GM23338 (cell line): Measurements from ENCODE around the gene BCAS3. TPM values are rescaled to one million over a fixed set of nuclear protein-coding genes. Genes with fewer than 3 reads are reported as not detected.

Experiments
- ATAC-seq: fragments of 200-7000 bp; cut with Tn5 transposase; 3 replicates; pipeline ENCODE4 v1.9.1; 2020
- DNase-seq: peaks from one replicate; pipeline ENCODE4 v3.0.0-alpha.2; 2015; ENCODE audit warnings: low spot score
- H2AFZ ChIP-seq: fragments of 200-600 bp; sonication (generic); 2 replicates; pipeline ENCODE4 v1.8.0; 2016; ENCODE audit warnings: antibody characterized with exemption, mild to moderate bottlenecking, moderate library complexity
- H3F3A ChIP-seq: fragments of 200-600 bp; sonication (generic); replicated peaks from 2 replicates; pipeline ENCODE4 v1.8.0; 2017; ENCODE audit warnings: antibody characterized with exemption, mixed run types, low read depth
- H3K27ac ChIP-seq: fragments of 200-600 bp; sonication (generic); 2 replicates; pipeline ENCODE4 v1.6.1; 2016; ENCODE audit warnings: low read depth
- H3K27me3 ChIP-seq: fragments of 200-600 bp; sonication (generic); 2 replicates; pipeline ENCODE4 v1.8.0; 2016; ENCODE audit warnings: mild to moderate bottlenecking, mixed run types, moderate library complexity; ENCODE audit not compliant: insufficient read depth
- H3K36me3 ChIP-seq: fragments of 200-600 bp; sonication (generic); 2 replicates; pipeline ENCODE4 v1.8.0; 2016; ENCODE audit warnings: mild to moderate bottlenecking; ENCODE audit not compliant: insufficient read depth
- H3K4me1 ChIP-seq: fragments of 200-600 bp; sonication (generic); 2 replicates; pipeline ENCODE4 v1.8.0; 2016; ENCODE audit warnings: mild to moderate bottlenecking, moderate library complexity; ENCODE audit not compliant: insufficient read depth
- H3K4me2 ChIP-seq: fragments of 200-600 bp; sonication (generic); 2 replicates; pipeline ENCODE4 v1.7.1; 2017; ENCODE audit warnings: mixed run types
- H3K4me3 ChIP-seq: fragments of 200-600 bp; sonication (generic); 2 replicates; pipeline ENCODE4 v1.6.1; 2016; ENCODE audit warnings: mixed run types
- H3K79me2 ChIP-seq: fragments of 200-600 bp; sonication (generic); replicated peaks from 2 replicates; pipeline ENCODE4 v1.8.0; 2017; ENCODE audit warnings: mild to moderate bottlenecking; ENCODE audit not compliant: insufficient read depth
- H3K9me2 ChIP-seq: fragments of 200-600 bp; sonication (generic); 2 replicates; pipeline ENCODE4 v1.8.0; 2017; ENCODE audit not compliant: insufficient read depth
- H4K20me1 ChIP-seq: fragments of 200-600 bp; sonication (generic); replicated peaks from 2 replicates; pipeline ENCODE4 v1.8.0; 2017; ENCODE audit warnings: mild to moderate bottlenecking; ENCODE audit not compliant: insufficient read depth
- H3K27ac Mint-ChIP-seq: 2 replicates; pipeline ENCODE4 v1.8.0; 2020; ENCODE audit warnings: inconsistent platforms, mild to moderate bottlenecking, moderate library complexity, mixed read lengths
- H3K27me3 Mint-ChIP-seq: 3 replicates; pipeline ENCODE4 v1.8.0; 2022; ENCODE audit warnings: low read depth, mild to moderate bottlenecking, moderate library complexity, mixed read lengths, inconsistent platforms; ENCODE audit not compliant: insufficient read depth, poor library complexity
- H3K36me3 Mint-ChIP-seq: 3 replicates; pipeline ENCODE4 v1.8.0; 2021; ENCODE audit warnings: low read depth, mild to moderate bottlenecking, inconsistent platforms, moderate library complexity, mixed read lengths
- H3K4me1 Mint-ChIP-seq: 3 replicates; pipeline ENCODE4 v1.8.0; 2020; ENCODE audit warnings: mild to moderate bottlenecking, inconsistent platforms, mixed read lengths
- H3K4me3 Mint-ChIP-seq: 3 replicates; pipeline ENCODE4 v1.8.0; 2021; ENCODE audit warnings: moderate library complexity, mild to moderate bottlenecking, inconsistent platforms, mixed read lengths
- H3K9me3 Mint-ChIP-seq: 3 replicates; pipeline ENCODE4 v1.8.0; 2020; ENCODE audit warnings: moderate library complexity, mild to moderate bottlenecking, inconsistent platforms, mixed read lengths
- CREB1 ChIP-seq: fragments of 250-450 bp; sonication (Bioruptor Pico); IDR thresholded peaks from 2 replicates; pipeline ENCODE4 v1.5.0; 2020; ENCODE audit warnings: low read depth, mild to moderate bottlenecking, moderate library complexity
- CTCF ChIP-seq, 2 experiments: fragments of 200-600 bp in 1 of 2; sonication (generic) in 1 of 2; conservative IDR thresholded peaks; 2 replicates each; pipeline versions ENCODE4 v1.5.1 to v1.6.1; 2016 to 2017; ENCODE audit warnings: antibody characterized with exemption in 2 of 2, low read depth in 2 of 2, mild to moderate bottlenecking in 2 of 2, moderate library complexity in 1 of 2
- ETS1 ChIP-seq: IDR thresholded peaks from 2 replicates; pipeline ENCODE4 v1.6.1; 2016; ENCODE audit warnings: antibody characterized with exemption
- EZH2 ChIP-seq: fragments of 200-600 bp; sonication (generic); IDR thresholded peaks from one replicate; pipeline ENCODE4 v1.8.0; 2017; ENCODE audit warnings: antibody characterized with exemption, mild to moderate bottlenecking, low read depth; ENCODE audit not compliant: unreplicated experiment
- EZH2phosphoT487 ChIP-seq: fragments of 200-600 bp; sonication (generic); IDR thresholded peaks from one replicate; pipeline ENCODE4 v1.8.1; 2018; ENCODE audit warnings: antibody characterized with exemption; ENCODE audit not compliant: unreplicated experiment
- JUNB ChIP-seq: IDR thresholded peaks from one replicate; pipeline ENCODE4 v1.6.1; 2016; ENCODE audit warnings: antibody characterized with exemption; ENCODE audit not compliant: unreplicated experiment
- NANOG ChIP-seq: IDR thresholded peaks from 2 replicates; pipeline ENCODE4 v1.6.1; 2016; ENCODE audit warnings: antibody characterized with exemption, borderline replicate concordance
- POLR2AphosphoS5 ChIP-seq: IDR thresholded peaks from 2 replicates; pipeline ENCODE4 v1.6.1; 2016; ENCODE audit warnings: antibody characterized with exemption, low read depth
- STAT1 ChIP-seq: IDR thresholded peaks from one replicate; pipeline ENCODE4 v1.6.1; 2016; ENCODE audit warnings: antibody characterized with exemption; ENCODE audit not compliant: unreplicated experiment
- ZNF114 ChIP-seq: fragments of 250-450 bp; sonication (Bioruptor Pico); IDR thresholded peaks from 2 replicates; pipeline ENCODE4 v1.5.0; 2020; ENCODE audit warnings: mild to moderate bottlenecking, moderate library complexity
- ZNF331 ChIP-seq: fragments of 250-450 bp; sonication (Bioruptor Pico); IDR thresholded peaks from 2 replicates; pipeline ENCODE4 v1.5.0; 2020; ENCODE audit warnings: low read depth, mild to moderate bottlenecking, moderate library complexity
- polyA plus RNA-seq: library from polyadenylated mRNA; unstranded; fragments of >200 nt; fragmentation: Nextera tagmentation; extraction: Ambion mirVana; gene quantifications from 2 replicates; pipeline ENCODE4 v1.2.1, GENCODE V29; 2016
- total RNA-seq: library from RNA; depleted of rRNA; stranded (reverse); fragments of >200 nt; shearing (Covaris generic); gene quantifications from 2 replicates; pipeline ENCODE4 v1.2.3, GENCODE V29; 2014
- TF ChIP-seq, protein P1 (sequence below): fragments of 250-450 bp; sonication (Bioruptor Pico); IDR thresholded peaks from 2 replicates; pipeline ENCODE4 v1.5.0; 2020; ENCODE audit warnings: mild to moderate bottlenecking, moderate library complexity
- TF ChIP-seq, protein P2 (sequence below): IDR thresholded peaks from one replicate; pipeline ENCODE4 v1.6.1; 2018; ENCODE audit warnings: antibody characterized with exemption; ENCODE audit not compliant: unreplicated experiment

BCAS3 gene
- total and polyA plus RNA-seq, 2 experiments from 2014 or later, result 8.2 to 28.0 TPM

GRCh38 chr17:61144137-61144536, 466.5 kb downstream of the BCAS3 start:
- Histone ChIP-seq H3K9me2 (no peaks in the 10 kb centered on the region), H3K36me3 (no peaks in the 10 kb centered on the region), H4K20me1 (no peaks in the 10 kb centered on the region), H3K27ac (no peak overlapping the region), H3K4me2 (no peak overlapping the region), H3K4me1 (no peaks in the 10 kb centered on the region), H3F3A (no peaks in the 10 kb centered on the region), H3K79me2 (no peaks in the 10 kb centered on the region), H3K4me3 (no peak overlapping the region), H3K27me3 (no peaks in the 10 kb centered on the region), H2AFZ (no peak overlapping the region)
- H3K4me1 Mint-ChIP-seq, result peaks cover 9% of the 10 kb centered on the region
- no peak overlapping the region for H3K4me3 Mint-ChIP-seq
- DNase-seq (no peak), ATAC-seq (no peak)
- no peak overlapping the region for H3K27ac Mint-ChIP-seq
- no peaks in the 10 kb centered on the region for H3K36me3 Mint-ChIP-seq
- TF ChIP-seq CREB1, result no peak
- no peak for TF ChIP-seq POLR2AphosphoS5
- no peak for TF ChIP-seq ZNF114 (CRISPR knock-in tag)
- no peak for TF ChIP-seq ZNF331 (CRISPR knock-in tag)
- TF ChIP-seq, protein P1, sequence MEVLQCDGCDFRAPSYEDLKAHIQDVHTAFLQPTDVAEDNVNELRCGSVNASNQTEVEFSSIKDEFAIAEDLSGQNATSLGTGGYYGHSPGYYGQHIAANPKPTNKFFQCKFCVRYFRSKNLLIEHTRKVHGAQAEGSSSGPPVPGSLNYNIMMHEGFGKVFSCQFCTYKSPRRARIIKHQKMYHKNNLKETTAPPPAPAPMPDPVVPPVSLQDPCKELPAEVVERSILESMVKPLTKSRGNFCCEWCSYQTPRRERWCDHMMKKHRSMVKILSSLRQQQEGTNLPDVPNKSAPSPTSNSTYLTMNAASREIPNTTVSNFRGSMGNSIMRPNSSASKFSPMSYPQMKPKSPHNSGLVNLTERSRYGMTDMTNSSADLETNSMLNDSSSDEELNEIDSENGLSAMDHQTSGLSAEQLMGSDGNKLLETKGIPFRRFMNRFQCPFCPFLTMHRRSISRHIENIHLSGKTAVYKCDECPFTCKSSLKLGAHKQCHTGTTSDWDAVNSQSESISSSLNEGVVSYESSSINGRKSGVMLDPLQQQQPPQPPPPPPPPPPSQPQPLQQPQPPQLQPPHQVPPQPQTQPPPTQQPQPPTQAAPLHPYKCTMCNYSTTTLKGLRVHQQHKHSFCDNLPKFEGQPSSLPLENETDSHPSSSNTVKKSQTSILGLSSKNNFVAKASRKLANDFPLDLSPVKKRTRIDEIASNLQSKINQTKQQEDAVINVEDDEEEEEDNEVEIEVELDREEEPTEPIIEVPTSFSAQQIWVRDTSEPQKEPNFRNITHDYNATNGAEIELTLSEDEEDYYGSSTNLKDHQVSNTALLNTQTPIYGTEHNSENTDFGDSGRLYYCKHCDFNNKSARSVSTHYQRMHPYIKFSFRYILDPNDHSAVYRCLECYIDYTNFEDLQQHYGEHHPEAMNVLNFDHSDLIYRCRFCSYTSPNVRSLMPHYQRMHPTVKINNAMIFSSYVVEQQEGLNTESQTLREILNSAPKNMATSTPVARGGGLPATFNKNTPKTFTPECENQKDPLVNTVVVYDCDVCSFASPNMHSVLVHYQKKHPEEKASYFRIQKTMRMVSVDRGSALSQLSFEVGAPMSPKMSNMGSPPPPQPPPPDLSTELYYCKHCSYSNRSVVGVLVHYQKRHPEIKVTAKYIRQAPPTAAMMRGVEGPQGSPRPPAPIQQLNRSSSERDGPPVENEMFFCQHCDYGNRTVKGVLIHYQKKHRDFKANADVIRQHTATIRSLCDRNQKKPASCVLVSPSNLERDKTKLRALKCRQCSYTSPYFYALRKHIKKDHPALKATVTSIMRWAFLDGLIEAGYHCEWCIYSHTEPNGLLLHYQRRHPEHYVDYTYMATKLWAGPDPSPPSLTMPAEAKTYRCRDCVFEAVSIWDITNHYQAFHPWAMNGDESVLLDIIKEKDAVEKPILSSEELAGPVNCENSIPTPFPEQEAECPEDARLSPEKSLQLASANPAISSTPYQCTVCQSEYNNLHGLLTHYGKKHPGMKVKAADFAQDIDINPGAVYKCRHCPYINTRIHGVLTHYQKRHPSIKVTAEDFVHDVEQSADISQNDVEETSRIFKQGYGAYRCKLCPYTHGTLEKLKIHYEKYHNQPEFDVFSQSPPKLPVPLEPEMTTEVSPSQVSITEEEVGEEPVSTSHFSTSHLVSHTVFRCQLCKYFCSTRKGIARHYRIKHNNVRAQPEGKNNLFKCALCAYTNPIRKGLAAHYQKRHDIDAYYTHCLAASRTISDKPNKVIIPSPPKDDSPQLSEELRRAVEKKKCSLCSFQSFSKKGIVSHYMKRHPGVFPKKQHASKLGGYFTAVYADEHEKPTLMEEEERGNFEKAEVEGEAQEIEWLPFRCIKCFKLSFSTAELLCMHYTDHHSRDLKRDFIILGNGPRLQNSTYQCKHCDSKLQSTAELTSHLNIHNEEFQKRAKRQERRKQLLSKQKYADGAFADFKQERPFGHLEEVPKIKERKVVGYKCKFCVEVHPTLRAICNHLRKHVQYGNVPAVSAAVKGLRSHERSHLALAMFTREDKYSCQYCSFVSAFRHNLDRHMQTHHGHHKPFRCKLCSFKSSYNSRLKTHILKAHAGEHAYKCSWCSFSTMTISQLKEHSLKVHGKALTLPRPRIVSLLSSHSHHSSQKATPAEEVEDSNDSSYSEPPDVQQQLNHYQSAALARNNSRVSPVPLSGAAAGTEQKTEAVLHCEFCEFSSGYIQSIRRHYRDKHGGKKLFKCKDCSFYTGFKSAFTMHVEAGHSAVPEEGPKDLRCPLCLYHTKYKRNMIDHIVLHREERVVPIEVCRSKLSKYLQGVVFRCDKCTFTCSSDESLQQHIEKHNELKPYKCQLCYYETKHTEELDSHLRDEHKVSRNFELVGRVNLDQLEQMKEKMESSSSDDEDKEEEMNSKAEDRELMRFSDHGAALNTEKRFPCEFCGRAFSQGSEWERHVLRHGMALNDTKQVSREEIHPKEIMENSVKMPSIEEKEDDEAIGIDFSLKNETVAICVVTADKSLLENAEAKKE (CRISPR knock-in tag), result no peak
- TF ChIP-seq, protein P2, sequence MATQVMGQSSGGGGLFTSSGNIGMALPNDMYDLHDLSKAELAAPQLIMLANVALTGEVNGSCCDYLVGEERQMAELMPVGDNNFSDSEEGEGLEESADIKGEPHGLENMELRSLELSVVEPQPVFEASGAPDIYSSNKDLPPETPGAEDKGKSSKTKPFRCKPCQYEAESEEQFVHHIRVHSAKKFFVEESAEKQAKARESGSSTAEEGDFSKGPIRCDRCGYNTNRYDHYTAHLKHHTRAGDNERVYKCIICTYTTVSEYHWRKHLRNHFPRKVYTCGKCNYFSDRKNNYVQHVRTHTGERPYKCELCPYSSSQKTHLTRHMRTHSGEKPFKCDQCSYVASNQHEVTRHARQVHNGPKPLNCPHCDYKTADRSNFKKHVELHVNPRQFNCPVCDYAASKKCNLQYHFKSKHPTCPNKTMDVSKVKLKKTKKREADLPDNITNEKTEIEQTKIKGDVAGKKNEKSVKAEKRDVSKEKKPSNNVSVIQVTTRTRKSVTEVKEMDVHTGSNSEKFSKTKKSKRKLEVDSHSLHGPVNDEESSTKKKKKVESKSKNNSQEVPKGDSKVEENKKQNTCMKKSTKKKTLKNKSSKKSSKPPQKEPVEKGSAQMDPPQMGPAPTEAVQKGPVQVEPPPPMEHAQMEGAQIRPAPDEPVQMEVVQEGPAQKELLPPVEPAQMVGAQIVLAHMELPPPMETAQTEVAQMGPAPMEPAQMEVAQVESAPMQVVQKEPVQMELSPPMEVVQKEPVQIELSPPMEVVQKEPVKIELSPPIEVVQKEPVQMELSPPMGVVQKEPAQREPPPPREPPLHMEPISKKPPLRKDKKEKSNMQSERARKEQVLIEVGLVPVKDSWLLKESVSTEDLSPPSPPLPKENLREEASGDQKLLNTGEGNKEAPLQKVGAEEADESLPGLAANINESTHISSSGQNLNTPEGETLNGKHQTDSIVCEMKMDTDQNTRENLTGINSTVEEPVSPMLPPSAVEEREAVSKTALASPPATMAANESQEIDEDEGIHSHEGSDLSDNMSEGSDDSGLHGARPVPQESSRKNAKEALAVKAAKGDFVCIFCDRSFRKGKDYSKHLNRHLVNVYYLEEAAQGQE, result no peak
- TF ChIP-seq NANOG, result no peak
- no peak for TF ChIP-seq STAT1
- TF ChIP-seq JUNB, result no peak
- no peak for TF ChIP-seq EZH2phosphoT487
- TF ChIP-seq ETS1, result no peak
- TF ChIP-seq EZH2, result no peak
- no peak for TF ChIP-seq CTCF (conservative IDR thresholded peaks at IDR 0.05; ENCODE audit: low read depth in 2 of 2)
- H3K9me3 Mint-ChIP-seq, result no peaks in the 10 kb centered on the region
- peaks cover 1% of the 10 kb centered on the region for H3K27me3 Mint-ChIP-seq
